ENCODE results near the gene SCNN1A.
"Not testable (repeated sequence)": the region's sequence is repeated elsewhere in the genome, so short reads cannot be mapped to it uniquely, and the experiment has no call there.

Gene SCNN1A

DNA sequence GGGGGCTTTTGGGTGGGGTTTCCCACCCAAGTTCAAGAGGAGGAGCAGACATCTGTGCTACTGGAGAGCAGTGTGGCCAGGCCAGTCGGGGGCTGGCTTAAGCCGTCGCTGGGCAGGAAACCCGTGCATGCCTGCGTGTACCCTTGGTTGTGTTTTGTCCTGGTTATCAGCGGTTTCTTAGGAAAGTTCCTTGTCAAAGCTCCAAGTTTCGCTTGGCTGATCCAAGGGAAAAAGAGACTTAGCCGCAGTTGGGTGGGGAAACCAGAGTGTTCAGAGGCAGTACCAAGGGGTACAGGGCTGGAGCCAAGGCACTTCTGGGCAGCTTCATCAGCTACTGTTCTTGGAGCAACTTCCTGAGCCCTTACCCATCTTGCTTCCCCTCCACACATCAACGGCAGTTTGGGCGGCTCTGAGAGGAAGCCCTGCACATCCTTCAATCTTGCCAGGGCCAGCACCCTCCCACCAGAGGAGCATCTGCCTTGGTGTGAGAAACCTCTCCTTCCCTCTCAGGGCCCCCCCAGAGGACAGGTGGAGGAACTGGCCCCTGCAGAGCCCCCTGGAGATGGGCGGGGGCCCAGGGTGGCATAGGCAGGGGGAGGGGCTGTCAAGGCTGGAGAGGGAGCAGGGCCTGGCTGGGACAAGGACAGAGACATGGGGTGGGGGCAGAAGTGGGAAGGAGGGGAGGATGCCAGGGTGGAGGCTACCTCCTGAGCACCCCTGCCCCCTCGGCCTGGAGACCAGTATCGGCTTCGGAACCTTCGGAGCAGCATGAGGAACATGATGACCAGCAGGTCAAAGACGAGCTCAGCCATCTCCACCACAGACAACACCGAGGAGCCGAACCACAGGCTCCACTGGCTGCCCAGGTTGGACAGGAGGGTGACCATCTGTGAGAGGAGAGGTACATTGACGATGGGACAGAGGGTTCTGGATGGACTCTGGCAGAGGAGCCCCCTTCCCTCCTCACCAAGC lies 27.7 kb downstream of the SCNN1A start:
- no peak for DNase-seq (ENCODE audit: low spot score)

DNA sequence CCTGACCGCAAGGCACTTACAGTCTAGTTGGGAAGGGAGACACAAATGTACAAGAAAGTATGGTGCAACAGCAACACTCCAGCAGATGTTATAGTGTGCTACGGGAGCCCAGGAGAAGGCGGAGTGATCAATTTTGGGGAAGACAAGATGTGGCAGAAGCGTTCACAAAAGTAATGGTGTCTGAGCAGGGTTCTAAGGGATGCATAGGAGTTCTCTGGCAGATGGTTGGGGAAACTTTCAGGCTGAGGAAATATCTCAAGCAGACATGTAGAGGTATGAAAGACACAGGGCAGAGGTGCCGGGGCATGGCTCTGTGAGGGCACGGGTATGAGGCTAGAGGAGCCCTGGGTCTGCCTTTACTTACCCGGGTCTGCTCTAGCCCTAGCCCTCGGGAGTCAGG lies 28.4 kb downstream of the SCNN1A start:
- DNase-seq (ENCODE audit: low spot score), result no peak

DNA sequence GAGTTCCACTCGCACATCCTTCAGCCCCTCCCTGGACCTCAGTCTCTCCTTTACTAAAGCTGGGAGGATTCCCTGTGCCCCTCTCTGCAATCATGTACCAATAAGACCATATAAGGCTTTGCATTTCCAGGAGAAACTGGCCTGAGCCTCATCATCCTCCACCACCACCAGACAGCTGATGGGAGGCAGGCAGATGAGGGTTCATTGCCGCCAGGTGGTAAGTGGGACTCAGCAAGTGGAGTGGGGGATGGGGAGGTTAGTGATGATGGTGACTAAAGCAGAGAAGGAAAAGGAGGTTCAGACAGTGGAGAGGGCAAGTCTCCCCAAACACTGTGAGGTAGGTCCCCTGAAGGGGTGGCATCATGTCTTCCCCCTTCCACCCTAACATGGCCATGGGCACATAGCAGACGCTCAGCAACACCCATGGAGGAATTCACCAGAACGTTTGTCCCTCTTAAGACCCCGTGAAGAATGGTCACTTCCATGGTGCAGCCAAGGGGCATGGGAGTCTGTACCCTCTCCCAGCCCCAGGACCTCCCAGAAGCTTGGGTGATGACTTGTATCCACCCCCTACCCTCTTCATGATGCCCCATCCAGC lies 29.0 kb downstream of the SCNN1A start:
- DNase-seq (ENCODE audit: low spot score), result no peak

DNA sequence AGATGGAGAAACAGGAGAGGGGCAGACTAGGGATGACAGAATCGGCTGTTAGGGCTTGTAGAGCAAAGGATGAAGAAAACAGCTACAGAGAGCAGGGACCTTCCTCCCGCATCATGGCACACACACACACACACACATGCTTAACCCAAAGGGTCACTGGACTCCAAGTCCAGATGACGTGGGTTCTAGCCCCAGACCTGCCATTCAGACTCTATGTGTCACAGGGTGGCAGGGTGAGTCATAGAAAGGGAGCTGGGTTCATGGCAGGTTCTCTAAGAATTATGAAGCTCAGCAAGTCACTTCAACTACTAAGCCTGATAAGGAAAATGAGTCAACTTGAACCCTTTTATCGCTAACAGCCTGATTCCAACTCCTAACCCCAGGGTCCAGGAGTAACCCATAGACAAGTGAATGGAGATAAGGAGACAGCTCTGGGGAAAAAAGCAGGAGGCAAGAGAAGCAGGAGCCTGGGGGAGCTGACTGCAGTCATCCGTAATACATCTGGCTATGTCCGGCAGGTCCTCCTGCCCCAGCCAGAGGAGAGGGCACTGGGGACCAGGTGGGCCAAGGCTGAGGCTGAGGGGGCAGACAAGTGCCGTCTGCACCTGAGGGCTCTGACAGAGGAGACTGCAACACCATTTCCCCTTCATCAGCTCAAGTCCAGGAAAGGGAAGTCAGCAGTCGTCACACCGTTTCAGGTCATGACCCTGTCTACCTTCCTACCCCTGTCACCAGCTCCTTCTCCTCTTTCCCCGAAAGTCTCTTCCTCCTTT lies 29.9 kb downstream of the SCNN1A start:
- DNase-seq (ENCODE audit: low spot score), result no peak

DNA sequence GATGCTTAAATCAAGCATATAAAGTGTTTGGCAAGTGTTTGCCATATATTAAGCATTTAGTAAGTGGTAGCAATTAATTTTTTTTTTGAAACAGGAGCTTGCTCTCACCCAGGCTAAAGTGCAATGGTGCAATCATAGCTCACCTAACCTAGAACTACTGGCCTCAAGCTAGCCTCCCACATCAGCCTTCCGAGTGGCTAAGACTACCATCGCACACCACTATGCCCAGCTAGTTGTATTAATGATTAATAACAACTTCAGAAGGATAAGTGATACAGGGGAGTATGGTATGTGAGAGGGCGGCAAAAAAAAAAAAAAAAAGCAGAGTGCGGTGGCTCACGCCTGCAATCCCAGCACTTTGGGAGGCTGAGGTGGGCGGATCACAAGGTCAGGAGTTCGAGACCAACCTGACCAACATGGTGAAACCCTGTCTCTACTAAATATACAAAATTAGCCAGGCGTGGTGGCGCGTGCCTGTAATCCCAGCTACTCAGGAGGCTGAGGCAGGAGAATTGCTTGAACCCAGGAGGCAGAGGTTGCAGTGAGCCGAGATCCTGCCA lies 31.2 kb downstream of the SCNN1A start:
- DNase-seq (ENCODE audit: low spot score), result not testable (repeated sequence)

DNA sequence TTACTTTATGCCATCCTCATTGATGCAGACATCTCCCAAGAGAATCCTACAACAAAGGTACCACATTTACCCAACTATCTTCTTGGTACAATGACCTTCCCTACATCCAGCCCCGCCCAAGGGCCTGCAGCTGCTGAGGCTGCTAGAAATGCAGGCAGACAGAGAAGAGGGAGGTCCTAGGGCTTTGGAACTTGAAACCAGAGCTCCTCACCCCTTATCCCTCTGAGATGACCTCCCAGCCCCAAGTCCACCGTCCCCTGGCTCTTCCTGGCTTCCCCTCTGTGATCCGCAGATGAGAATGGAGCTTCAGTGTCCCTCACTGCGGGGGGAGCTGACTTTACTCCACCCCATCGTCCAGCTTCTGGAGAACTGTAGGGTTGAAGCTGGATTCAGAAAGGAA lies 31.8 kb downstream of the SCNN1A start:
- DNase-seq (ENCODE audit: low spot score), result no peak

DNA sequence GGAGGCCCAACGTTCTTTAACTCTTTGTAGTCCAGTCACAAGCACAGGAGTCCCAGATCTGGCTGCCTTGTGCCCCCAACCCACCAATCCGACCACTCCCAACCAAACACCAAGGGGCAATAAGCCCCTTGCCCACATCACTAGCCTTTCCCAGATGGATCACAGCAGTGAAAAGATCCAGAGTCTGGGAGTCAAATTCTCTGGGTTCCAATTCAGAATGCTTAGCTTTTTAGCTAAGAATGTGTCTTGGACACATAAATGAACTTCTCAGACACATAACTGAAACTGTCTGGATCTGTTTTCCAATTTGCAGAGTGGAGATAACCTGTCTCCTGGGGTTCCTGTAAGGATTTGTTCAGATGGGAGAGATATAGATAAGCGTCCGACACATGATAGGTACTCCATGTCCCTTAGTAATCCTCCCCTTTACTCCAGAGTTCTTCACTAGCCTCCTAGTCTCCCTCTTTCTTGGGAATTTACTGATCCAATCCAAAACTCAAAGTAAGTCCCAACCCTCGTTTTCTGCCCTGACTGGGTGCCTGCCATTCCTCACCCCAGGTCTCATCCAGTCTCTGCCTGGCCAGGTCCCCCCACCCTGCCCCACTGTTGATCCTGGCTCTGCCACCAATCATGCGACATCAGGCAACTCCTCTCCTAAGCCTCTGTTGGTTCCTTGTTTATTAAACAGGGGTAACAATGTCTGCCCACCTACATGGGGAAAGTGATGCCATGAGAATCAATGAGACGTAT lies 33.0 kb downstream of the SCNN1A start:
- no peak for DNase-seq (ENCODE audit: low spot score)

DNA sequence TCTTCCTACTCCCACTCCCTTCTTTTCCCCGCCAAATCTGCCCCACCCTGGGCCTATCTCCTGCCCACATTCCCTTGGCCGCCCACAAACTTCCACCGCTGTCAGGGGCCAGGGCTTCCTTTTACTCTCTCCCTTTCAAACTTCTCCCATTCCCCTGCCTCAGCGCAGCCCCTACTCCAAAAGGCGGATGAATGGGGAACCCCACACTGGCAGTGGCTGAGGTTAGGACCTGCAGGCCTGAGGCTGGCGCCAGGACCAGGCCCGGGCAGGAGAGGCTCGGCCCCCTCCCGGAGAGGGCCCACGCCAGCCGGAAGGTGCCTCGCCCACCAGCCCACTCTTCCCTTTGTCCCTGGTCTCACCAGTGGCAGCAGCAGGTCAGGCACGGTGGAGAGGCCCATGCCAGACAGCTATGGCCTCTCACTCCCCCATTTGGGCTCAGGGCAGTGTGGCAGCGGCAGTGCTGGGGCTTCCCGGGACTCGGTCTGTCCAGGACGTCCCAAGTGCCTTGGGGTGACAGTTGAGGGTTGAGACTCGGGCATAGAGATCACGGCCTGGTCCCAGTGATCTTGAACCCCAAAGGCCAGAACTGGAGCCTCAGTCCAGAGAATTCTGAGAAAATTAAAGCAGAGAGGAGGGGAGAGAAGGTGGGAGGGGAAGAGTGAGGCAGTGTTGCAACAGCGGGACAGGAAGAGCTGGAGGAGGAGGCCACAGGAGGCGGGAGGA lies 33.8 kb downstream of the SCNN1A start, which contains the start of gene TNFRSF1A:
Gene TNFRSF1A (minus strand): TSS at position 660 of the 723 bp plus-strand sequence. CDS start 262 bp downstream, at position 398.
- DNase-seq (ENCODE audit: low spot score), result peak; percentile 86

DNA sequence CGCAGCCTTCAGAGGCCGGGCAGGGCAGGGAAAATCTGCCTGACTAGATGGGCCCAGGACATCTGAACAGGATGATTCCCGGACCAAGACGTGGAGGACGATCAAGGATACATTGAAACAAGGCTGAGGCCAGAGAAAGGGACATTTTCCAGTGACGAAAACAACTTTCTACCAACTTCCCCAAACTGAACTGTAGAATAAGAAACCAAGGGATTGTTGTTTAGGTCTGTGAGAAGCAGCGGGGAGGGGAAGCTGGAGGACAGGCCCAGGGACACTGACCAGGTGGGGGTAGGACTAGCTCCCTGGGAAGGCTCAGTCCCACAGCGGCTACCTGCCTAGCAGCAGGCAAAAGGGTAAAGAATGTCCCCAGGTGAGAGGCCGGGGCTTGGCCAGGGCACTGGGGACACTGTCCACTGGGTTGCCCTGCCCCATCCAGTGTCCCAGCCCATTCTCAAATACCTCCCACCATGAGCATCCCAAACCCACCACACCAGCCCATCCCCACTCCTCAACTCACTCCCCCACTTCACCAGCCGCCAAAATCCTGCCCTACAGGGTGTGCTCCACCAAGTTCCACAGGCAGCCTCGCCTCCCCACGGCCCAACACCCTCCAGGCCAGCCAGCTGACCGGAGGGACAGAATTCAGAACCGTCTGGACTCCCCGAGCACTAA lies 34.5 kb downstream of the SCNN1A start:
- no peak for DNase-seq (ENCODE audit: low spot score)

DNA sequence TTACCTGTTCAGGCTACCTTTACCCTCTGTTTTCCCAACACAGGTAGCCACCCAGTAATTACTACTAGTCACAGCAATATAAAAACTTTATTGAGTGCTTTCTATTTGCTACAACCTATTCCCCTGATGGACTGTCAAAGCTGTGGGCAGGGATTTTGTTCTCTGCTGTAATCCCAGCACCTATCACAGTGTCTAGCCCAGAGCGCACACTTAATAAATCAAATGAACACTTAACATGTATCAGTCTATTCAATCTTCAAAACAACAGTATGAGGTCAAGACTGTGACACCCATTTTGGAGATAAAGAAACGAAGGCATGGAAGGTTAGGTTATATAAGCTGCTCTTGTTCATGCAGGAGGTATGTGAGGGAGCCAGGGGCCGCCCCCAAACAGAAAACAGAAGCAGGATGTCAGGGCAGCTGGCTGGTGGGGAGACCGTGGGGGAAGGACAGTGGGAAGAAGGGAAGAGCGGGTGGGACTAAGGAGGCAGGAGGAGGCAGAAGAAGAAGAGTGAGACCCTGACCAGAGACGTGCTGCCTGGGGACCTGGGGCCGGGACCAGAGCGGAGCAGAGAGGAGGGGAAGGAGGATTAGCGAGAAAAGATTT lies 35.2 kb downstream of the SCNN1A start:
- no peak for DNase-seq (ENCODE audit: low spot score)

DNA sequence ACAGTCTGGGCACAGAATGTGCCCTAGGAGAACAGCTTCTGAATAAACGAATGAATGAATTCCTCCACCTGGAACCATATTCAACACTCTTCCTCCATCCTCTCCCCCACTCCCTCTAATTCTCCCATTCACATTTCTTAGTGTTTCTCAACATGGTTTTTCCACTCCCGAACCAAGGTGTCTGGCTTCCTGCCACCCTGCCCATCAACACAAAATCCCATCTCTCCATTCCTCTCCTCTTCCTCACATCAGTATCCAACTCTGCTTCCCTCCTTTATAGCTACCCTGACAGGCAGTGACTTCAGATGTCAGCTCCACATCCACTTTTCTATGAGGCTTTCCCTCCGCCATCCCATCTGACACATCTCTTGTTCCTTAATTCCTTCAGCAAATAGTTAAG lies 36.4 kb downstream of the SCNN1A start:
- DNase-seq (ENCODE audit: low spot score), result no peak

DNA sequence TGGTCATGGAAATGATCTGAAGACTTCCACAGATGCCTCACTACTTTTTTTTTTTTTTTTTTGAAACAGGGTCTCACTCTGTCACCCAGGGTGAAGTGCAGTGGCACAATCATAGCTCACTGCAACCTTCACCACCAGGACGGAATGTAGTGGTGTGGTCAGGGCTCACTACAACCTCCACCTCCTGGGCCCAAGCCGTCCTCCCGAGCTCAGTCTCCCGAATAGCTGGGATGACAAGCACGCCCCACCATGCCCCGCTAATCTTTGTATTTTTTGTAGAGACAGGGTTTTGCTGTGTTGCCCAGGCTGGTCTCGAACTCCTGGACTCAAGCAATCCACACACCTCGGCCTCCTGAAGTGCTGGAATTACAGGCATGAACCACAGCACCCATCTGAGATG lies 36.8 kb downstream of the SCNN1A start:
- DNase-seq (ENCODE audit: low spot score), result not testable (repeated sequence)

DNA sequence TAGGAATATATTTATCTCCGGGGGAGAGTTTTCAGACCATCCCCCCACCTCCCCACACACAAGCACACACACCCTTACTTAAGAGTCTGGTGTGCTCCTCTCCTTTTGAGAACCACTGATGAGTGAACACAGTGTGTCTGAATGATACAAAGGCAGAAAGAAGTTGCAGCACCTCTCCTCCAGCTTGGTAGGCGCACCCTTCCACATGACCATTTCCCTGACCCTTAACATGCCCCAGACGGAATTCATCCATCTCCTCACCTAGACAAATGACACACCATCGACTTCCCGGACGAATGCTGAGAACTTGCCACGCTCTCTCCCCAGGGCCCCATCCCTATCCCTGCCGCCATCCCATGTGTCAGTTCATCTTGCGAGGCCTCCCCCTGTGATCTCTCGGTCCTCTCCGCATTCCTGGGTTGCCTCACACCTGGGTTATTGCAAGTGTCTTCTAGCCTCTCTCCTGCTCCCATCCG lies 37.4 kb downstream of the SCNN1A start:
- DNase-seq (ENCODE audit: low spot score), result no peak

DNA sequence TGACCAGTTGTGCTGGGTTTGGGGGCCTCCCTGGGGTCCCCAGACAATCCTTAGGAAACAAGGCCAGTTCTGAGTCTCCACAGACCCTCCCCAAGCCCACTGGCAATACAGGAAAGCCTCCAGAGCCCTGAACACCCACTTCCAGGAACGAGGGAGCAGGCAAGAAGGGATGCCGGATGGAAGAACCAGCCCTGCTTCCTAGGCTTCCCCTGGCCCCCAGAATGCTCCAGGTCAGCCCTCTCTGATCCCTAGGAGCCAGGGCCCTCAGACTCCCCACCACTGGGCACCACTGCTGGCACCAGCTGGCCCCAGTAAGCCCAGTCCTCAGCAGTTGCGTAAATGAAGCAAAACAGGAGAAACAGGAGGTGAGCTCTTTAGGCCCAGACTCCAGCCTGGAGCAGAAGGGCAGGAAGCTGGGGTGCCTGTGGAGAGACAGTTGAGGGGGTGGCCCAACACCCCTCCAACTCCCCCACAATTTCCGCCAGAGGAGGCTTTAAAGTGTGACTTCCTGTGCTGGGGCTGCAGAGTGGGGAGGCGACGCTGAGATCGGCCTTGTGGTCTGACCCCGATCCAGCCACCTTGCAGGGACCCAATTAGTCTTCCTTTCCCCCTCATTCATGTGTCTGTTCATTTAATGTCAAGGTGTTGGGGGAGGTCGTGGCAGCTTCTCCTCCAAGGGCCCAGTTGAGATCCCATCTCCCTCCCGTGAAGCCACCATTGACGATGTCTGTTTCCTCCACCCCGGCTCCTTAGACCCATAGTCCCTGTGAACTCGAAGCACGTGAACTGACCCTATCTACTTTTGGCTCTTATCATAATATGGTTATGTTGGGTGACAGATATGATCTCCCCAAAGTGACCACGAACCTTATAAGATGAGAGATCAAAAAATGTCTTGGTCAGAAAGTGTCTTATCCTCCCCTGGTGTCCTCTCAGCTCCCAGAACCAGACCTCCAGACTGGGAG lies 38.2 kb downstream of the SCNN1A start:
- DNase-seq (ENCODE audit: low spot score), result no peak

DNA sequence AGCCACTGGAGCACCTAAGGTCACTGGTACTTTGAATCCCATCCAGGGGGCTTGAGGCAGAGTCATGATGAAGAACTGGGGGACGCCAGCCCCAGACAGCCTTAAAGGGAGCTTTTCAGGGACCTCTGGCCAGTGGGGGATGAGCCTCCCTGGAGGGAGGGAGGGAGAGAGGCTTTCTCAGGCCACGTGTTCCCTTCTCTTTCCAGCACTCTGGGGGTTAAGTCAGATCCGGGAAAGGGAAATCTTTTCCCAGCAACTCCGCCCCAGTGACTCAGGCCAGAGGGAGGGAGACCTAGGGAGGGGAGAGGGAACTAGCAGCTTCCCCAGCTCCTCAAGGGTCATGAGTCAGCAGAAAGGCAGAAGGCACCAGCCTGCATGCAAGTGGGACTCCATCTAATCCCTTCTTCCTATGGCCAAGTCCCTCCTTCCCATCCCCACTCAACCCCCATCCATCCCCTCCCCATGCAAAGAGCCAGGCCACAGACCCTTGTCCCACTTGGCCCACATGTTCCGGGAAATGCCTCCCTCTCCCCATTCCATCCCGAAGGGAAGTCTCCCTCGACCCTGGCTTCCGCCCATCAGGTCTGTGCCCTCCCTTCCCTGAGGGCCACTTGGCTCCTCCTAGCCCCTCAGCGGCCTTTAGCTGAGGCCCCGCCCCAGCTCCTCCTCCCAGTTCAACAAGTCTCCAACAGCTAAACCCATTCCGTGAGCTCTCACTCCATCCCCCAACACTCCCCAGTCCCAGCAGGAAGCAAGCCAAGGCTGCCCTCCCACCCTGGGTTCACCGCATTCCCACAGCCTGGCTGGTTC lies 39.1 kb downstream of the SCNN1A start:
- DNase-seq (ENCODE audit: low spot score), result peak; percentile 94

DNA sequence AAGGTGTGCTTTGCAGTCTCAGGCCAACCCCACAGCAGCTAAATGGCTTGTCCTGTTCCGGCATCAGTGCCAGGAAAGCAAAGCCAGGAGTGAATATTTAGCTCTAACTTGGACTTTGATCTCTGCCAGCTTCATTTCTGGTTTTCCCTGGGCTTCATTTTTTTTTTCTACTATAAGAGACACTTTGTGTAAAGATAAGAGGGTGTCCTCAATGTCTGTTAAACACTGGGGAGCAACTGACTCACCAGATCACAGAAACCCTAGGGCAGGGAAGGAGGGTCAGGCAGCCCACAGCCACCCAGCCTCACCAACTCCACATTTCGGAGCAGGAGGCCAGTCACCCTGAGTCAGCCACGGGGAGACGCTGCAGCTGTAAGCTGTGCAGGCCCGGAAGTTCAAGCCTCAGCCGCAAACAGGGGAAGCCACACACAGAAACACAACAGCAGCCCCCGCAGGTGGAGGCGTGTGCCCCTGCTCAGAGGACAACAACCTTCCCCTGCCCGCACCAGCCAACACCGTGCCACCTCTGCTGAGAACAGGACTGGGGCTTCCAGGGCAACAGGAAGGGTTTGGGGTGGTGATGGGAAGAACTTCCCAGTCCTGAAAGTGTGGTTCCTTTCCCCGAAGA lies 39.8 kb downstream of the SCNN1A start:
- DNase-seq (ENCODE audit: low spot score), result peak; percentile 54

DNA sequence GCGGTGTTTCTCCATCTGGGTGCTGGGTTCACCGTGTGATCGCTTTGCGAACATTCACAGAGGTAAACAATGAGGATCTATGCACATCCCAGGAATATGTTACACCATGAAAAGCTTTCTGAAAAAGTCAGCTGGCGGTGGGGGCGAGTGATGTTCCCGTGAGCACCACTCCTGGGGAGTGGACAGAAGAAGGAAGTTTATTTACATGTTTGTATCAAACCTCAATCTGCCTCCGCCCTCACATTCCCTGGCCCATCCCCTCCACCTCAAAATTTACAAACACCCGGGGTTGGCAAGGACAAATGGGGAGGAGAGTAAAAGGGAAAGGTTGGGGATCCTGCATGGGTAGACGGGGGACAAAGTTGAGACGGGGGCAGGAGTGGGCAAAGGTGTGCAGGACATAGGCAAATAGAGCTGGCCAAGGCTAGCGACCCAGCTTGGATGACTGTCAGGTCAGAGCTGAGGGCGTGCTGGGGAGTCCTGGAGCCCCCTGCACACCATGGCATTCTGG lies 40.4 kb downstream of the SCNN1A start:
- DNase-seq (ENCODE audit: low spot score), result no peak

All from iPS-NIHi11 (cell line).